ENCODE measurements around the gene GXYLT2.
"Not testable (repeated sequence)": the region's sequence is repeated elsewhere in the genome, so short reads cannot be mapped to it uniquely, and the experiment has no call there.

The GXYLT2 gene

GRCh38 chr3:72919520-72919919 is 31.7 kb downstream of the GXYLT2 start:
- no peak for DNase-seq (ENCODE audit: extremely low spot score)

DNA sequence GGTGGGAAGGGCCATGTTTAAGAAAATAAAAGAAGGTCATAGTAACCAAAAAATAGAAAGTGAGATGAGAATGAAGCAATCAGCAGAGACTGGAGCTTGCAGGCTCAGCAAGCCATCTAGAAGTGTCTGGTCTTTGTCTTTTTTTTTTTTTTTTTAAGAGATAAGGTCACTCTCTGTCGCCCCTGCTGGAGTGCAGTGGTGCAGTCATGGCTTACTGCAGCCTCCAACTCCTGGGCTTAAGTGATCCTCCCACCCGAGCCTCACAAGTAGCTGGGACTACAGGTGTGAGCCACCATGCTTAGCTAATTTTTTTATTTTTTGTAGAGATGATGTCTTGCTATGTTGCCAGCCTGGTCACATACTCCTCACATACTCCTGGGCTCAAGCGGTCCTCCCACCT is 36.2 kb downstream of the GXYLT2 start:
- DNase-seq (ENCODE audit: extremely low spot score), result no peak
- POLR2A ChIA-PET, result no interaction called here
- TF ChIP-seq, protein P1, sequence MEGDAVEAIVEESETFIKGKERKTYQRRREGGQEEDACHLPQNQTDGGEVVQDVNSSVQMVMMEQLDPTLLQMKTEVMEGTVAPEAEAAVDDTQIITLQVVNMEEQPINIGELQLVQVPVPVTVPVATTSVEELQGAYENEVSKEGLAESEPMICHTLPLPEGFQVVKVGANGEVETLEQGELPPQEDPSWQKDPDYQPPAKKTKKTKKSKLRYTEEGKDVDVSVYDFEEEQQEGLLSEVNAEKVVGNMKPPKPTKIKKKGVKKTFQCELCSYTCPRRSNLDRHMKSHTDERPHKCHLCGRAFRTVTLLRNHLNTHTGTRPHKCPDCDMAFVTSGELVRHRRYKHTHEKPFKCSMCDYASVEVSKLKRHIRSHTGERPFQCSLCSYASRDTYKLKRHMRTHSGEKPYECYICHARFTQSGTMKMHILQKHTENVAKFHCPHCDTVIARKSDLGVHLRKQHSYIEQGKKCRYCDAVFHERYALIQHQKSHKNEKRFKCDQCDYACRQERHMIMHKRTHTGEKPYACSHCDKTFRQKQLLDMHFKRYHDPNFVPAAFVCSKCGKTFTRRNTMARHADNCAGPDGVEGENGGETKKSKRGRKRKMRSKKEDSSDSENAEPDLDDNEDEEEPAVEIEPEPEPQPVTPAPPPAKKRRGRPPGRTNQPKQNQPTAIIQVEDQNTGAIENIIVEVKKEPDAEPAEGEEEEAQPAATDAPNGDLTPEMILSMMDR (IDR thresholded peaks at IDR 0.05; ENCODE audit: control extremely low read depth, extremely low read depth, low read depth, missing control alignments), result no peak
- CTCF ChIA-PET, result interaction anchor here (1.6 to 1.9 kb wide), 2 partner anchors 10 to 132 kb away, joined by 4 to 5 read pairs; no protein-coding TSS in a partner anchor

More at GRCh38 chr3:72919520-72919919, 31.7 kb downstream of the GXYLT2 start:
- ChIA-PET CTCF (interaction anchor here (1.6 to 1.7 kb wide), 2 partner anchors 33 to 137 kb away, joined by 3 to 4 read pairs; no protein-coding TSS in a partner anchor), POLR2A (no interaction called here)
- TF ChIP-seq, protein P1 (IDR thresholded peaks at IDR 0.05; ENCODE audit: control extremely low read depth, extremely low read depth, low read depth, missing control alignments), result no peak

- DNase-seq (ENCODE audit: extremely low spot score); POLR2A ChIA-PET: not testable (repeated sequence)
- CTCF ChIA-PET, result interaction anchor here (2.4 to 2.8 kb wide), 2 partner anchors 10 to 128 kb away, joined by 8 to 14 read pairs; no protein-coding TSS in a partner anchor
Measured at GRCh38 chr3:72928781-72929735, 41.2 kb downstream of the GXYLT2 start.

DNA sequence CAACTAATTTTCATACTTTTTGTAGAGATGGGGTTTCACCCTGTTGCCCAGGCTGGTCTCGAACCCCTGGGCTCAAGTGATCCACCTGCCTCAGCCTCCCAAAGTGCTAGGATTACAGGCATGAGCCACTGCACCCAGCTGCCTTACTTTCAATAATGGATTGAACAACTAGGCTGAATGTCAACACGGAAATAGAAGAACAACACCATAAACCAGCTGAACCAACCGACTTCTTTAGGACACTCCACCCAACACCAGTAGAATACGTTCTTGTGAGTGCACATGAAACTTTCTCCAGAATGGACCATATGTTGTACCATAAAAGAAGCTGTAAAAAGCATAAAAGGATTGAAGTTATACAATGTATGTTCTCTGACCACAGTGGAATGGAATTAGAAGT is 42.9 kb downstream of the GXYLT2 start:
- no peak for DNase-seq (ENCODE audit: extremely low spot score)
- CTCF ChIA-PET, result interaction anchor here (1.0 to 2.4 kb wide), 4 partner anchors 8 to 126 kb away, joined by 3 to 8 read pairs (median 4); no protein-coding TSS in a partner anchor
- POLR2A ChIA-PET, result no interaction called here
- TF ChIP-seq, protein P1 (IDR thresholded peaks at IDR 0.05; ENCODE audit: control extremely low read depth, extremely low read depth, low read depth, missing control alignments), result no peak

GRCh38 chr3:72932416-72932815 is 44.6 kb downstream of the GXYLT2 start:
- CTCF ChIA-PET, result no interaction called here
- no peak for DNase-seq (ENCODE audit: extremely low spot score)
- POLR2A ChIA-PET, result no interaction called here
- TF ChIP-seq, protein P1 (IDR thresholded peaks at IDR 0.05; ENCODE audit: control extremely low read depth, extremely low read depth, low read depth, missing control alignments), result no peak

DNA sequence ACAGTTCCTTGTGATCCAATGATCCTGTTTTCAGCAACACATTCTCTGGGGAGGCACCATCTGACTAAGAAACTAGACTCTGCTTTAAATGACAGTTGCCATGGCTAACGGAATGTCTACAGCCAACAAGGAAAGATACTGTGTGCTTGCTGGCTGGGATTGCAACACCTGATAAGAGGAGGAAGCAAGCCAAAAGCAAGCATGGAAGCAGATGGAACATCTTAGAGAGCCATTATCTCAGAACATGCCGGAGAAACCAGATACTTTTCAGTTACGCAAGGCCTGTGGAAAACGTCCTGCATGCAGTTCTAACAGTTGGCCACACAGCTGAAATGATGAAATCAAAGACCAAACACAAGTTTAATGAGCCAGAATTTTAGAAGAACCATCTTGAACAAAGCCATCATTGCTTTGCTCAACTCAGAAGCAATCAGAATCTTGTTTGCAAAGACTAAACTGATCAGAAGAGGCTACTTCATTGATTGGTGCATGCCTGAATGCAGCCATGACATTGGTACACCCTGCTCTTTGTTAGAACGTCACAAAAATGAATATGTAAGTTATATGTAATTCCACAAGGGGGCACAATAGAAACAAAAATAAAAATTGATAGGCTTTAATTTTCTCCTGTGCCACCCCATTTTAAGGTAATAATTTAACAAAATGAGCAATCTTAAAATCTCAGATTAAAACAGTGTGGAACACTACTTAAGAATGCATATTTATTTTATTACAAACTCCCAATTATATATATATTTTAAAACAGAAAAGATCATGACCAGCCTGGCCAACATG is 50.8 kb downstream of the GXYLT2 start:
- DNase-seq (ENCODE audit: extremely low spot score), result peak; percentile 69
- ChIA-PET POLR2A (no interaction called here), CTCF (interaction anchor here (0.6 to 4.7 kb wide), 15 partner anchors 9 to 563 kb away, joined by 3 to 74 read pairs (median 3); no protein-coding TSS in a partner anchor)
- TF ChIP-seq, protein P1 (IDR thresholded peaks at IDR 0.05; ENCODE audit: control extremely low read depth, extremely low read depth, low read depth, missing control alignments), result peak; percentile 22
